ENCODE data around the gene C1QTNF5. TPM values are rescaled to one million over a fixed set of nuclear protein-coding genes. Genes with fewer than 3 reads are reported as not detected.

The C1QTNF5 gene
- total RNA-seq, 6 experiments from 2014 or later, result 2.8 to 6.3 (median 4.8) TPM

DNA sequence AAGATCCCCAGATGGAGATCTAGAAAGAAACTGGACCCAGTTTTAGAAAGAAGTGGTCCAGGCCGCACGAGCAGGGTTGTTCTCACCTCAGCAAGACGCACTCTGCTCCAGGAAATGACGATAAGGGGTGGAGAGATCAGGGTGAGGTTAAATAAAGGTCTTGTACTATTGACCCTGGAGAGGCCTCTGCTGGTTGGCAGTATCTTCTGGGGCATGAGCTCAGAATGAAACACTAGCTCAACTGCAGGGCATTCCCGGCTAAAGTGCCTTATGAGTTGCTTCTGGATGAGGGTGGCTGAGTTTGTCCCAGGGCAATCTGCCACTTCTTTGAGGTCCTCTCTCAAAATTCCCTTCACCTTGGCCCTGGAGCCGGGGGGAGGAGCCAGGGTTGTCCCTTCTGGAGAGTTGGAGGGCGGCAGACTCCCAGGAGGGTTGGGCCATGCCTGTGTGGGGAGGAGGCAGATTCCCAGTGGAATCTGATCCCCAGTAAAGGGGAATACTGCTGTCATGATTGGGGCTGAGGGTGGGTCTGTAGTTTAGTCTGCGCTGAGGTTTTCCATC lies 29.9 kb upstream of the C1QTNF5 start:
- Histone ChIP-seq H3K4me1 (peaks cover 0 to 79% (median 19%) of the 10 kb centered on the region in 4 donors), H3K27me3 (no peaks in the 10 kb centered on the region), H3K4me3 (peak overlapping the region in 1 of 3 donors; percentile 14), H3K36me3 (no peaks in the 10 kb centered on the region), H3K27ac (peak overlapping the region; percentile 65 to 96 (median 94)), H3K9me3 (no peaks in the 10 kb centered on the region)
- TF ChIP-seq, protein P1, sequence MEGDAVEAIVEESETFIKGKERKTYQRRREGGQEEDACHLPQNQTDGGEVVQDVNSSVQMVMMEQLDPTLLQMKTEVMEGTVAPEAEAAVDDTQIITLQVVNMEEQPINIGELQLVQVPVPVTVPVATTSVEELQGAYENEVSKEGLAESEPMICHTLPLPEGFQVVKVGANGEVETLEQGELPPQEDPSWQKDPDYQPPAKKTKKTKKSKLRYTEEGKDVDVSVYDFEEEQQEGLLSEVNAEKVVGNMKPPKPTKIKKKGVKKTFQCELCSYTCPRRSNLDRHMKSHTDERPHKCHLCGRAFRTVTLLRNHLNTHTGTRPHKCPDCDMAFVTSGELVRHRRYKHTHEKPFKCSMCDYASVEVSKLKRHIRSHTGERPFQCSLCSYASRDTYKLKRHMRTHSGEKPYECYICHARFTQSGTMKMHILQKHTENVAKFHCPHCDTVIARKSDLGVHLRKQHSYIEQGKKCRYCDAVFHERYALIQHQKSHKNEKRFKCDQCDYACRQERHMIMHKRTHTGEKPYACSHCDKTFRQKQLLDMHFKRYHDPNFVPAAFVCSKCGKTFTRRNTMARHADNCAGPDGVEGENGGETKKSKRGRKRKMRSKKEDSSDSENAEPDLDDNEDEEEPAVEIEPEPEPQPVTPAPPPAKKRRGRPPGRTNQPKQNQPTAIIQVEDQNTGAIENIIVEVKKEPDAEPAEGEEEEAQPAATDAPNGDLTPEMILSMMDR (IDR thresholded peaks at IDR 0.05), result peak in 1 of 4 donors; percentile 4
- TF ChIP-seq POLR2A (IDR thresholded peaks at IDR 0.05), result peak; percentile 51
- intact Hi-C loops (cut with DNase I), result loop anchor here in 1 of 2 donors (10.0 kb wide), 1 partner anchor 104 kb away; no protein-coding TSS in a partner anchor
- ATAC-seq (peak; percentile 48 to 70 (median 66)), DNase-seq (peak; percentile 49 to 87 (median 86))
- WGBS (ENCODE audit: insufficient coverage, low coverage, low lambda C conversion rate, missing lambda C conversion rate), result 0% methylated on average over 4 of the region's 8 CpGs

DNA sequence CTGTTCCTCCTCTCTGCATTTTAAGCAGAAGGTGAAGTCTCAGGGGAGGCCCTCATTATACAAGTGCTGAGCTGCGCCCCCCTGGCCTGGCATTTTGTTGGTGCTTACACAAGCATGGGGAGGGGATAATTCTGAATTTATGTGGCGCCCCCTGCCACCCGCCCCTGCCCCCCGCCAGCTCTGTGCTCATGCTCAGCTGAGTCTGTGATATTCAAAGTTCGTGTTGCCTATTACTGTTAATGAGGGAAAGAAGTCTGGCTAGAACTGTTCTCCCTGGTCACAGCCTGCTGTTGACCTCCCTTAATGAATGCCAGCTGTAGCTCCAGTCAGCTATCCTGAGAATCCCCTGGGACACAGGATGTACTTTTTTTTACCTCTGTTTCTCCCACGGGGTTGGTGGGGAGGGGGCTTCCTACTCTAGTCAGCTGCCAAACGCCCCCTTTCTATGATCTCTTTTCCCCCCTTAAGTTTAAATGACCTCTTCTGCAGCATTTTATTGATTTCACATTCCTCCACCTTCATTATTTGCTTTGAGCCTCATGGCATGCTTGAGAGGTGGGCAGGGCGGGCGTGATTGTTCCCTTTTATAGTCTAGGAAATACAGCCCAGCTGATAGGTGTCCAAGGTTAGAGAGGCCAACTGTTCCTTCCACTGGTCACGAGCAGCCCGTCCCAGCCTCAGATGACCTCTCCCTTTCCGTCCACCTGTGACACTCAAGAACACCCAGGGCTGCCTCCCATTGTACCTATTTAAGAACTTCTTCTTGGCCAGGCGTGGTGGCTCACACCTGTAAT lies 28.6 kb upstream of the C1QTNF5 start:
- ATAC-seq, result peak; percentile 20 to 44 (median 41)
- Histone ChIP-seq H3K4me1 (peaks cover 0 to 79% (median 21%) of the 10 kb centered on the region in 4 donors), H3K4me3 (peak overlapping the region; percentile 22 to 59 (median 57)), H3K9me3 (no peaks in the 10 kb centered on the region), H3K27ac (peak overlapping the region; percentile 65 to 96 (median 94)), H3K36me3 (no peaks in the 10 kb centered on the region), H3K27me3 (no peaks in the 10 kb centered on the region)
- intact Hi-C loops (cut with DNase I), result loop anchor here in 1 of 2 donors (10.0 kb wide), 1 partner anchor 105 kb away; no protein-coding TSS in a partner anchor
- TF ChIP-seq, protein P1 (IDR thresholded peaks at IDR 0.05), result no peak
- no peak for TF ChIP-seq POLR2A (IDR thresholded peaks at IDR 0.05)
- DNase-seq, result peak in 2 of 3 donors; percentile 77 to 87
- 40% methylated on average over 11 of the region's 13 CpGs for WGBS (ENCODE audit: insufficient coverage, low coverage, low lambda C conversion rate, missing lambda C conversion rate)

DNA sequence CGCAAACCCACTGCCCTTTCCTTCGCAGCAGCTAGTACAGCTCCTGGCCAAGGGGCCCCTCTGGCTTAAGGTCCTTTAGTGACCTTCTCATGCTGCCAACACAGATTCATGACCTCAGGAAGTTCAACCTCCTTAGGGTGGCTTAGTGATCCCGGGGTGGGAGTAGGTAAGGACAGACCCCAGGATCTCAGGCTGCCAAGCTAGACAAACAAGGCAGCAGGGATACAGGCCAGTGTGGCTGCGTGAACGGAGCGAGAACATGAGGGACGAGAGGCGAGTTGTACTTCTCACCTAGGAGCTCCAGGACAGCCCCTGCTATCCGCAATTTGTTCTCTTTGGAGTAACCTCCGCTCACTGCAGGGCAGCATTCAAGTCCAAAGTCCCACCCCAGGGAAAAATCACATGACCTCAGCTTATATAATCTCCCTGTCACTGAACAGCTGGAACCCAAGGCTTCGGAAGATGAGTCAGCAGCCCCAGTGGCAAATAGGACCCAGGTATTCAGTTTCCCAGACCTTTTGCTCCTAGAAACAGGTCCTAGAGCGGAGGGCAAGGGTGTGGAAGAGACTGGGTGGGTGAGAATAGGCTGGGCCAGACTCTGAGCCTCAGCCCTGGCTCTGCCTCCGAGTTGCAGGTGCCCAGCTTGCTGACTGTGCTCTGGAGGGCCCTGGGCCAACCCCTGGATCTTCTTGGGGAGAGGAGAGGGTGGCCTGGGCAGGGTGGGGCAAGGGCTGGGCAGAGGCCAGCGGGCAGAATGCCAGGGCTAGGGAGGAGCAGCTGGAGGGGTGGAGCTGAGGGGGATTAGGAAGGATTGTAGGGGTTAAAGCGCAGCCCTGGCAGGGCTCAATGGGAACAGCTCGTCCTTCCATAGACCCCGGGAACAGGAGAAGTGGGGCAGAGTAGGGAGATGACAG lies 27.7 kb upstream of the C1QTNF5 start:
- ATAC-seq, result peak; percentile 41 to 69 (median 51)
- peaks cover 0 to 79% (median 22%) of the 10 kb centered on the region in 4 donors for H3K4me1 ChIP-seq
- H3K36me3 ChIP-seq, result no peaks in the 10 kb centered on the region
- H3K27me3 ChIP-seq, result no peaks in the 10 kb centered on the region
- peak overlapping the region; percentile 22 to 59 (median 57) for H3K4me3 ChIP-seq
- peak overlapping the region; percentile 57 to 96 (median 94) for H3K27ac ChIP-seq
- DNase-seq, result peak; percentile 75 to 95 (median 92)
- intact Hi-C loops (cut with DNase I), result loop anchor here in 1 of 2 donors (10.0 kb wide), 1 partner anchor 106 kb away; no protein-coding TSS in a partner anchor
- WGBS (ENCODE audit: insufficient coverage, low coverage, low lambda C conversion rate, missing lambda C conversion rate), result 17% methylated on average over 9 of the region's 17 CpGs
- TF ChIP-seq POLR2A (IDR thresholded peaks at IDR 0.05), result no peak
- TF ChIP-seq, protein P1 (IDR thresholded peaks at IDR 0.05), result no peak
- no peaks in the 10 kb centered on the region for H3K9me3 ChIP-seq

GRCh38 chr11:119367661-119368120 lies 27.0 kb upstream of the C1QTNF5 start:
- peak in 1 of 4 donors; percentile 4 for ATAC-seq
- intact Hi-C loops (cut with DNase I), result loop anchor here in 1 of 2 donors (10.0 kb wide), 1 partner anchor 107 kb away; no protein-coding TSS in a partner anchor
- Histone ChIP-seq H3K9me3 (no peaks in the 10 kb centered on the region), H3K4me1 (peaks cover 0 to 75% (median 23%) of the 10 kb centered on the region in 4 donors), H3K4me3 (peak overlapping the region in 1 of 3 donors; percentile 59), H3K27ac (peak overlapping the region; percentile 57 to 96 (median 94)), H3K27me3 (no peaks in the 10 kb centered on the region), H3K36me3 (no peaks in the 10 kb centered on the region)
- 80% methylated on average over 1 of the region's 9 CpGs for WGBS (ENCODE audit: insufficient coverage, low coverage, low lambda C conversion rate, missing lambda C conversion rate)
- peak in 2 of 3 donors; percentile 55 to 64 for DNase-seq
- TF ChIP-seq, protein P1 (IDR thresholded peaks at IDR 0.05), result no peak
- TF ChIP-seq POLR2A (IDR thresholded peaks at IDR 0.05), result no peak
